HG03139 (cell line): Measurements from ENCODE around the gene DCAF8.

ENCODE experiments used
- ATAC-seq: cut with Tn5 transposase; IDR thresholded peaks from one replicate; pipeline ENCODE4 v1.9.1; 2021; ENCODE audit not compliant: unreplicated experiment

Gene DCAF8

DNA sequence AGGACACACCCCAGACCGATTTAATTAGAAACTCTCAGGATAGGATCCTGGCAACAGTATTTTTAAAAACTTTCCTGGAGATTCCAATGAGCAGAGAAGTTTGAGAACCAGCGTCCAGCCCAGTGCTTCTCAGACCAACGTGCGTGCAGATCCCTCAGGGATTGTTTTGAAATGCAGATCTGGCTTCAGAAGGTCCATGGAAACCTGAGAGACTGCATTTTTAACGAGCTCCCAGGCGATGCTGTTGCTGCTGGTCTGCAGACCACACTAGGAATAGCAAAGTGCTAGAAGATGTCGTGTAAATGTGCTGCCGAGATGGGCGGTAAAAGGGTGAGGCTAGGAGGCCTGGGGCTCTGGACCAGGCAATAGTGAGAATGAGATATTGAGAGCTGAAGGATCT, 90.4 kb downstream of the DCAF8 start:
- no peak for ATAC-seq

DNA sequence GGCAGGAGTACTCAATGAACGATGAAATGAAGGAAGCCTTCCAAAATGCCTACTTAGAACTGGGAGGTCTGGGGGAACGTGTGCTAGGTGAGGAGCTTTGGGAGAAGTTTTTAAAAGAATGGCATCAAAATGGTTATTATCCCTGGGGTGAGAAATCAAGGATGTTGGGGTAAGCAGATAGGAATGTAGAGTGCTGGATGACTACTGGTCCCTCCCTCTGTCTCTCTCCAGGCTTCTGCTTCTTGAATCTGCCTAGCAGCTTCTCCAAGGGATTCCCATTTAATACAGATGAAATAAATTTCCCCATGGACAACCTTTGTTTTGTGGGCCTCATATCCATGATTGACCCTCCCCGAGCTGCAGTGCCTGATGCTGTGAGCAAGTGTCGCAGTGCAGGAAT, 91.0 kb downstream of the DCAF8 start:
- no peak for ATAC-seq

DNA sequence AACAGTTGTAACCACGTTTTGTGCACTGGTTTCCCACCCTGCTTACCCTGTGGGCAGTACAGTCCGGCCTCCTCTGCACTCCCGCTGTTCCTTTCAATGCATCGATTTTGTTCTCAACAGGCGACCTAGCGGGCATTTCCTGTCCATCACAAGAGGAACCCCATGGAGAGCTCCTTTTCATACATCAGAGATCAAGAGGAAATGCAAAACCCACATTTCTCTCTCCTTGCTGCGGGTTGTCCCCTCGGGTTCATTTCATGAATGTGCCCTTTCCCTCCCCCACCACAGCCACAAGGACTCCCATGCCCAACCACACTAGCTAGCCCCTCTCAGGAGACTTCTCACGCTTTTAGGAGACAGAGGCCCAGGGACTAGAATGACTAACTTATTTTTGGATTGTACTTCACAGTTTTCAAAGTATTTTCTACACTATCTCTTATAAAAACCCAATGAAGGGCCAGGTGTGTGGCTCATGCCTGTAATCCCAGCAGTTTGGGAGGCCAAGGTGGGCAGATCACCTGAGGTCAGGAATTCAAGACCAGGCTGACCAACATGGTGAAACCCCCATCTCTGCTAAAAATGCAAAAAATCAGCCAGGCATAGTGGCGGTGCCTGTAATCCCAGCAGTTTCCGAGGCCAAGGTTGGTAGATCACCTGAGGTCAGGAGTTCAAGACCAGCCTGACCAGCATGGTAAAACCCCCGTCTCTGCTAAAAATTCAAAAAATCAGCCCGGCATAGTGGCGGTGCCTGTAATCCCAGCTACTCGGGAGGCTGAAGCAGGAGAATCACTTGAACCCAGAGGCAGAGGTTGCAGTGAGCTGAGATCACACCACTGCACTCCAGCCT, 92.6 kb downstream of the DCAF8 start:
- ATAC-seq = peak; percentile 69

DNA sequence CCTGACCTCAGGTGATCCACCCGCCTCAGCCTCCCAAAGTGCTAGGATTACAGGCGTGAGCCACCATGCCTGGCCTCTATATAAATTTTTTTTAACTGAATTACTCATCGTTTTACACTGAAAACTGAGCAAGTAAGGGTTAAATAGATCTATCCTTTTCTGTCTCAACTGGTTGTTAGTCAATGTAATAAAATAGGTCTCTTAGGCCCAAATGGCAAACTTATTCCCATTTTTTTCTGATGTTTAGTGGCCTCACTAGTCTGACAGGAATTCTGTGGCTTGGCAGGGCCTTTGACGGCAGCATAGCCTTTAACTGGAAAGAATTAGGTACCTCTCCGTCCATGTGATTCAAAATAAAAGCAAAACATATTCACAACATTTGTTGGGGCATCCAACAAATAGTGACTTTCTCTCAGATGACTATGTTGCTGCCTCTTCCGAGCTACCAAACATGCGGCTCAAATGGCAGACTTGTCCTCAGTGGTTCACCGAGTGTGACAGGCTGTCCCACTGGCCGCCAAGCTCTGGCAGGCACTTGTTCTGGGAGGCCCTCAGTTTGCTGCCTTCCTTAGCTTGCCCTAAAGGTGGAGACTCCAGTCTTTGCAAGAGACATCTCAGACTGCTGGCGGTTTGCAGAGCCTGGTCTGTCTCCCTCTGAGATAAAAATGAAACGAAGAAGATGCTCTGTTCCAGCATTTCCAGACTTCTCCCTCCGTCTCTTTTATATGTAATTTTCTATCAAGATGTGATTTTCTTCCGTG, 93.6 kb downstream of the DCAF8 start:
- no peak for ATAC-seq

DNA sequence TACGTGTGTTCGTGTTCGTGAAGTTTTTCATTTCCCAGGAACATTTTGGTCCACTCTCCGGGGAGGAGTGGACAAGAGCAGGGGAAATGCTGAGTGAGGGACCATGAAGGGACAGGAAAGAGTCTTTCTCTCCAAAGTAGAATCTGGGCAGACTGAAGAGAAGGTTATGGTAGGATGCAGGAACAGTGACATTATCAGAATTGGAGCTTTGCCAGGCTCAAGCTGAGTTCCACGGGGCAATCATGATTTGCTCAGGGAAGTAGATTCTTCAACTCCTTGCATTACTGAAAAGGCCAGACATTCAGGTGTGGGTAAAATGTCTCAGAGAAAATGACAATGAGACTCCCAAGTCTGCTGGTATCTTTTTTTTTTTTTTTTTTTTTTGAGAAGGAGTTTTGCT, 94.3 kb downstream of the DCAF8 start:
- ATAC-seq = no peak

DNA sequence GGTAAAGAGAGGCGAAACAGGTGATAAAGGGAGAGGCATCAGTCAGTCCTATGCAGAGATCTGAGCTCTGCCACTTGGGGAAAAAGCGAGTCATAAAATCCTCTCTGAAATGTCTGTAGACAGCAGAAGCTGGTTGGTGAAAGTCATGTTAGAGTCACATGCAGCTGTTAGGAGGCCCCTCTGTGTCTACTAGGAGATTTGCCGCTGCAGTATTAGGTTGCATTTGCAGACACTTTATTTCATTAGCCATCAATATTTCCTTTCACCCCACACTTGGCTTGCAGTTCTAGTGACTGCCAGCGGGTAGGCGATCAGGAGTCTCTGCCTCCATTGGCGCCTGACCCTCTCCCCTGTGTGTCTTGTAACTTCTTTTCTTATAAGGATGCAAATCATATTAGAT, 94.8 kb downstream of the DCAF8 start:
- no peak for ATAC-seq

DNA sequence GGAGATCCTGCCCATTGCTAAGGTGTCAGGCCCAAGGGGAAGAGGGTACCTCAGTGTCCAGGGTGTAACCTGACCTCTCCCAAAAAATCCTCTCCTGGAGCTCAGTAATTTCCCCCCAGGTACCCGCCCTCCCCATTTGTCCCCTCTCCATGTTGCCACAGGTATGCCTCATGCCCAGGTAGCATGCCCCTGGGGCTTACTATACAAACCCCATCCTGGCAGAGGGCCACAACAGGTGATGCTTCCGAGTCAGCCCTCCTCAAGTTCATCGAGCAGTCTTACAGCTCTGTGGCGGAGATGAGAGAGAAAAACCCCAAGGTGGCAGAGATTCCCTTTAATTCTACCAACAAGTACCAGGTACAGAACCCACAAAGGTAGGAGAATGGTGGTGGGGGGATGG, 95.3 kb downstream of the DCAF8 start:
- ATAC-seq = no peak

DNA sequence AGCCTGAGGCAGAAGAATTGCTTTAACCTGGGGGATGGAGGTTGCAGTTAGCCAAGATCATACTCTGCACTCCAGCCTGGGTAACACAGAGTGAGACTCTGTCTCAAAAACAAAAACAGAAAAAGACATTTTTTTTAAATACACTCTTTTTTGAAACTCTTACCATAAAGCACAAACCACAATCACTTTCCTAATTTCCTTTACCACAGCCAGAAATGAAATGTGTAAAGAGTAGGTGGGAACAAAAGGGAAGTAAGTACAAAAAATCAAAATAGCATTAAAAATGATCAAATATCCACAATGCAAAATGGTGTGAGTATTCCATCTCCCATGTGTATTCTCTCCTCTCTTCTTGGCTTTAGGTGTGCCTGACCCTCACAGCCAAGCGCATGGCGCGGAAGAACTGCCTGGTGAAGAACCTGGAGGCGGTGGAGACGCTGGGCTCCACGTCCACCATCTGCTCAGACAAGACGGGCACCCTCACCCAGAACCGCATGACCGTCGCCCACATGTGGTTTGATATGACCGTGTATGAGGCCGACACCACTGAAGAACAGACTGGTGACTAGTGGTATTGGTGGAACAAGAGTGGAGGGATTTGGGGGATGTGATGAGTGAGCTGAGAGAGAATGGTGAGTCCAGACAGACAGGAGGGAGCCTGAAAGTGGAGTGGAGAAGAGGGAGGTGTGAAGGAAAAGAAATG, 96.0 kb downstream of the DCAF8 start:
- no peak for ATAC-seq
